CD4-positive, alpha-beta T cell treated with Interleukin-1 beta for 1 hour (primary cell): ENCODE results near the gene CIART.
"Not testable (repeated sequence)": the region's sequence is repeated elsewhere in the genome, so short reads cannot be mapped to it uniquely, and the experiment has no call there.

ENCODE experiments used
- DNase-seq, 2 donors: peaks; one replicate each; pipeline ENCODE4 v3.0.0-alpha.2; 2020 to 2022

Gene CIART

DNA sequence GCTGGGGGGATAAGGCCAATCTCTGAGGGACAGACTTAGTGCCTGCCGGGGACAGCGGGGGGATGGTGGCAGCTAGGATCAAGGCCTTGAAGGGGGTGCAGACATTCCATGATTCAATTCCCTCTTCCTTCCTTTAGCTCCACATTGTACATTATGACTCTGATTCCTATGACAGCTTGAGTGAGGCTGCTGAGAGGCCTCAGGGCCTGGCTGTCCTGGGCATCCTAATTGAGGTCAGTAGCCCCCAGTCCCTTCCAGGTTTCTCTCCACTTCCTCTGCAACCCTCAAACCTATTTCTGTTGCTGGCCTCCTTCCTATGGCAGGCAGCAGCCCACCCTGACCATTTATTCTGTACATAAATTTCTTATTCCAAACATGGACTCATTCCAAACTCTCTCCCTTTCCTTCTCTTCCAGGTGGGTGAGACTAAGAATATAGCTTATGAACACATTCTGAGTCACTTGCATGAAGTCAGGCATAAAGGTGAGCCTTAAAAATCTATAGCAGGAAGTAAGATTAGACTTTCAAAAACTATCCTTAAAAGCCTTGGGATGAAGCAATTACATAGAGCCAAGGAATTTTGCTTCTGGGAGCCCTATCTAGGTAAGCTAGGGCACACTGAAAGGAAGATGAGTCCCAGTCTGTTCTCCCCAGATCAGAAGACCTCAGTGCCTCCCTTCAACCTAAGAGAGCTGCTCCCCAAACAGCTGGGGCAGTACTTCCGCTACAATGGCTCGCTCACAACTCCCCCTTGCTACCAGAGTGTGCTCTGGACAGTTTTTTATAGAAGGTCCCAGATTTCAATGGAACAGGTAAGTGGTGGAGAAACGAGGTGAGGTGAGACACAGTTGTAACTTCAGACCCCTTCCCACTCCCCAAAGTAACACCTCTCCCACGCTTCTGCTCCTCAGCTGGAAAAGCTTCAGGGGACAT lies 19.7 kb upstream of the CIART start:
- DNase-seq = no peak

GRCh38 chr1:150263549-150263948 lies 18.8 kb upstream of the CIART start:
- DNase-seq = no peak

DNA sequence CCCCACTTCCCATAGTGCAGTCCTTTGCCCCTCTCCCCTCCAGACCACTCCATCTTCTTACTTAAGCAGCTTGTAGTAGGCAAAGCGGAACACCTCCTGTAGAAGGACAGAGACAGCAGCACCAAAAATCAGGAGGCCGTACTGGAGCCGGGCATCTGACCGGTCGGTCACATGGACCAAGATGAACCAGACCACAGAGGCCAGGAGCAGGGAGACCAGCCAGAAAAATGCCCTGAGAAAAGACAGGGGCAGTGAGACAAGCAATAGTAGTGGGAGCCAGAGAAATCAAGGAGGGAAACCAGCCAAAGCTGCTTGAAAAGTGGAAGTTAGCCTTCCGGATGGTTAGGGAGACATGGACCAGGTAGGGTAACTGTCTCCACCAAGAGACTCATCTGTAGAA lies 14.5 kb upstream of the CIART start:
- no peak for DNase-seq

DNA sequence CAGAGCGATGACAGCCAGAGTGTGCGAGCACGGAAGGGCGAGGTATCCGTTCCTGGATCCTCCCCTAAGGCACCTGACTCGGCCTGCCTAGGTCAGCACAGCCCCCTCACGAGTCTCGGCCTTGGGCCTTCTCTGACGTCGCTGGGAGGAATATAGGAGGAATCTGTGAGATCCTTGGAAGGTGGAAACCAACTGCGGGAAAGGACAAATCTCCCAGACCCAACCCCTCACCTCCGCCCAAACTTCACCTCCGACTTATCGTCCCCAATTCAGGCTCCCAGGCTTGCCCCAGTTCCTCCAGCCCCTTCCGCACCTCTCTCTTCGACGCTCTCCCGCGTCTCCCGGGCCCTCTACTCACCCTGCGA lies 14.0 kb upstream of the CIART start:
- peak; percentile 59 to 65 for DNase-seq

- DNase-seq = peak; percentile 94 to 95
Observed at GRCh38 chr1:150268705-150269403, 13.5 kb upstream of the CIART start, which contains the start of gene APH1A. Gene APH1A (minus strand): TSS chr1:150269016. CDS start chr1:150268810, 206 bp downstream.

DNA sequence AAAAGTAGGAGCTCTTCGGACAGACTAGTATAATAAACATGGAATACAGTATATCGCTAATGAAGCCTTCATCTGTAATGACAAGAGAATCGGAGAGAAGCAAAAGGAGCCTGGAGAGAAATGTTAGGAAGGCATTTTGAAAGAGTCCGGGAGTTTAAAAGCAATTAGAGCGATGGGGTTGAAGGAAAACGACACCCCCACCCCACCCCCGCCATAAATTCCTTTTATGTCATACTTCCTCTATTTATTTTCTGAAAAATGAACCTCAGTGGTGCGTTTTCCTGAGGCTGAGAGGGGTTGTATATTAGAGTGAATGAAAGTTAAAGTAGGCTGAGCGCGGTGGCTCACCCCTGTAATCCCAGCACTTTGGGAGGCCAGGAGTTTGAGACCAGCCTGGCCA lies 12.9 kb upstream of the CIART start:
- no peak for DNase-seq

GRCh38 chr1:150271291-150271959 lies 10.9 kb upstream of the CIART start:
- no peak for DNase-seq

DNA sequence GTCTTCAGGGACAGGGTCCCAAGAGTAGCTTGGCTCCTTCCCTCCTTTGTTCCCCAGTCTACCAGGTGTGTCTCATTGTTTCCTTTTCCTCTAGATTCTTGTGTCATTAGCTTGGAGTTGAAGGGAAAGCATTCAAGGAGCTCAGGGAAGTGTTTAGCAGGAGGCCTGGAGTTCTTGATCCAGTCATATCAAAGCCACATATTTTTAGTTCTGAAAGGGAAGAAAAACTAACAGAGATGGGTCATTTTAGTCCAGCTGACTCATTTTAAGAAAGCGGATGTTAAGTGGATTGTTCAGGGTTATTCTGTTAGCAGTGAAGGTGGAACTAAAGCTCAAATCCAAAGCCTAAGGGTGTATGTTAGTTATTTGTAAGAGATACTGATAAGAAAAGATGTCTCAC lies 9.0 kb upstream of the CIART start:
- DNase-seq = no peak

- DNase-seq = no peak
Observed at GRCh38 chr1:150280138-150280707, 2.1 kb upstream of the CIART start.

DNA sequence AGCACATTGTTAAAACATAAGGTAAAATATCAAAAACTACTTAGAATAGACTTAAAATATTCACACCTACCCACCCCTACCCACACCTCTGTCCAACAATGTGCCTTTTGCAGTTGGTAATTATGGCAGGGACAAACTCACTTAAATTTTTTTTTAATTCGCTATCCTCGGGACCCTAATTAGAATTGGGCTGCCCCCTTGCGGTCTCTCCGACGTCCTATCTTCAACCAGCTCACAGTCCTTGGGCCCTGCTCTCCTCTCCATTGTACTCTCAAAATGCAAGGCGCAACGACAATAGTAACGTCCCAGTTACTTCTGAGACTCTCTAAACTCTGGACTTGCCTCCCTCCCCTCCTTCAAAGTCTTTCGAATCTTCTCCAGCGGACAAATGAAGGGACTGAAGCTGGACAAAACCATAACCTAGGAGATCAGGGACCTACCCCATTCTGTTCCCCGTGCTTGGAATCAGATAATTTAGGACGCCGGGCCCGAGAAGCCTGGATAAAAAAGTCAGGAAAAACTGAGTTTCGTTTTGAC lies 1.1 kb upstream of the CIART start:
- DNase-seq = peak; percentile 71

DNA sequence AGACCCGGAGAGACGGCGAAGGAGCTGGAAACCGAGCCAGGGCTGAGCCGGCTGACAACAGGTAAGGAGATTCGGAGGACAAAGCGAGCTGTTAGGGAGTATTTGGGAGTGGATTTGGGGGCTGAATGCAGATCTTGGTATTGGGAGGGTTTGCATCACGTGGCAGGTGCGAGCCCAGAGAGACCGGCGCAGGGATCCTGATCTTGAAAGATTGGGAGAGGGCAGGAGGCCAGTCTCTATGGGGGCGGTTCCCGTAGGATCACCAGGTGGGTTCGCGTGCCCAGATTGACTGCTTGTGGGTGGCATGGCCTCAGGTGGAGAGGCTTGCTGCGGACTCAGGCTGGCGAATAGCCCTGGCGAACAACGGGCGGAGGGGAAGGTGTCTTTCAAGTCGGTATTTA lies 204 bp downstream of the CIART start:
- DNase-seq = no peak

GRCh38 chr1:150283260-150283659 lies 906 bp downstream of the CIART start:
- DNase-seq = no peak

GRCh38 chr1:150288382-150288781 lies 6.0 kb downstream of the CIART start:
- no peak for DNase-seq

DNA sequence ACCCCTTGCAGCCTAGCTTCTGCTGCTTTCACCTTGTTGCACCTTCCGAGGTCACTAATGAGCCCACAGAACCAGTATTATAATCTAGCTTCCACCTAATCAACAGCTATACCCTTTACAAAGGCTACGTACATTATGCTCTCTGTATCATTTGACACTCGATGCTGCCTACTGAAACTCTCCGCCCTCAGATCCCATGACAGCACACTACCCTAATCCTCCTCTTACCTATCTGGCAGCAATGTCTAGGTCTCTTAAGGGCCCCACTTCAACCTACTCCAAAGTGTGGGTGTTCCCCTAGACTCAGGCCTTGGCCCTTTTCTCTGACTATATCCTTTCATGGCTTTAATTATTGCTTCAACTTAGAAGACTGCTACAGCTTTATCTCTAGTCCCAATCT lies 6.5 kb downstream of the CIART start:
- DNase-seq = no peak

DNA sequence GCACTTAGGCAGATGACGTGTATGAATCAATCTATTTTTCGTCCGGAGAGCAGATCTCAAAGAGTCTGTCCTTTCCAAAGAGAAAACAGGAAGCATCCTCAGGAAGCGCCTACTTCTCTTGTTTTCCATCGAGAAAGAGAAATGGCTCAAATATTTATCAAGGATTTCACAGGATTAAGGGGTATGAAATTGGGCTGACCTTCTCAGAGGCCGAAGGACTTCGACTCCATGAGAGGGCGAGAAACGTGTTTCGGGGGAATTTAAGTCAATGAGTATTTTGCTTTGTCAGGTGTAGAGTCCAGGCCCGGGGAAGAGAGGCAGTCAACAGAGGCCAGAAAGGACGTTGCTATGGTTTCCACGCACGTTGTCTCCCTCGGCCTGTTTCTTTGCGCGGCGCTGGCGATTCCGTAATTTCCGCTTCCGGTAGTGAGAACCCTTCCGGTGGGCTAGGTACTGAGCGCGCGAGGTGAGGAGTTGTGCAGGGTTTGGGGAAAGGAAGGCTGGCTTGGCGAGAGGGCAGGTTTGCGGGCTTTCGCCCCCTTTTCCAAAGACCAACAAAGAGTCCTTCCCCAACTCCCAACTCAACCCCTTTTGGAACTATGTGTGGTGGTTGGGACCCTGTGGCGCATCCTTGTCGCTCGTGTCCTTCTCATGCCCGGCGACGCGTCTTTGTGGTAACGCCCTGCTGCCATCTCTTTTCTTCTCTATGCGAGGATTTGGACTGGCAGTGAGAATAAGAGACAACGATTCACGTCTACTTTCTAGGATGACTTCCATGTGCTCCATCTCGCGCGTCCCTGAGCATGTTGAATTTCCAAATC lies 11.3 kb downstream of the CIART start, which contains the start of gene MRPS21:
Gene MRPS21, plus strand, starts transcription at position 429 of the 821 bp plus-strand sequence. CDS start 506 bp downstream, outside the sequence.
- peak; percentile 93 for DNase-seq

DNA sequence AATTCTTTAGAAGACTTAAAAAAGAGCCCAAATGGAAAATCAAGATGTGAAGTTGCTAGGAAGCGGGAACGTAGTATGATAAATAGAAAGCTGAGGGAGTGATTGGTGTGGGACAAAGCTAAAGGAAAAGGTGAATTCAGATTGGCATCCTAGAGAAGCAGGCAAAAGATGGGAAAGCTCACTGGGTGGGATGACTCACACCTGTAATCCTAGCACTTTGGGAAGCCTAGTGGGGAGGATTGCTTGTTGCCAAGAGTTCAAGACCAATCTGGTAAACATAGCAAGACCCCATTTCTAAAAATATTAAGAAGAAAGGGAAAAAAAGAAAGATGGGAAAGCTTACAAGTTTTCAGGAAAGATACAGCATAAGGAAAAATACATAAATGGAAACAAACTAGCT lies 13.1 kb downstream of the CIART start:
- DNase-seq = no peak

- no peak for DNase-seq
Observed at GRCh38 chr1:150299716-150300115, 17.4 kb downstream of the CIART start.

DNA sequence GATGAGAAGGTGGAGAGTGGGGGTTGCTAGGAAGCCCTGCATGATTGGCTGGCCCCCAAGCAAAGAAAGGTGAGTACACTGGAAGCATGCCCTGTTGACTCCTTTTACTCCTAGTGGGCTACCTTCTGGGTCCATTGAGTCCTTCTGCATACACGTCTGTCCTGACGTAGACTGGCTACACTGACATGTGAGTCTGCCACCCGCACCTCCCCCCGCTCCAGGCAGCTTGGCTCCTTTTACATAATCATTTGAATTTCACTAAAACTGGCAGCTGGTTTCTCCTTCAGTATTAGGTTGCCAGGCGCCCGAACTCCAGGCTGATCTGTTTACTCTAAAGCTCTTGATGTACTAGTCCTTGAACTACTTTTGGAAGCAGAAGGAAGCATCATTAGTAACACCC lies 20.0 kb downstream of the CIART start:
- no peak for DNase-seq

- DNase-seq = no peak
Observed at GRCh38 chr1:150302902-150303301, 20.5 kb downstream of the CIART start.

DNA sequence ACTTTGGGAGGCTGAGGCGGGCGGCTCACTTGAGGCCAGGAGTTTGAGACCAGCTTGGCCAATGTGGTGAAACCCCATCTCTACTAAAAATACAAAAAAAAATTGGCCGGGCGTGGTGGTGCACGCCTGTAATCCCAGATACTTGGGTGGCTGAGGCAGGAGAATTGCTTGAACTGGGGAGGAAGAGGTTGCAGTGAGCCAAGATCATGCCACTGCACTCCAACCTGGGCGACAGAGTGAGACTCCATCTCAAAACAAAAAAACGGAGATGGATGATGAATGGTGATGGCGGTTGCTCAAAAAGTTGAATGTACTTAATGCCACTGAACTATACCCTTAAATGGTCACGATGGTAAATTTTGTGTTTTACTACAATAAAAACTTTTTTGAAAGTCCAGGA lies 26.2 kb downstream of the CIART start:
- DNase-seq = not testable (repeated sequence)

DNA sequence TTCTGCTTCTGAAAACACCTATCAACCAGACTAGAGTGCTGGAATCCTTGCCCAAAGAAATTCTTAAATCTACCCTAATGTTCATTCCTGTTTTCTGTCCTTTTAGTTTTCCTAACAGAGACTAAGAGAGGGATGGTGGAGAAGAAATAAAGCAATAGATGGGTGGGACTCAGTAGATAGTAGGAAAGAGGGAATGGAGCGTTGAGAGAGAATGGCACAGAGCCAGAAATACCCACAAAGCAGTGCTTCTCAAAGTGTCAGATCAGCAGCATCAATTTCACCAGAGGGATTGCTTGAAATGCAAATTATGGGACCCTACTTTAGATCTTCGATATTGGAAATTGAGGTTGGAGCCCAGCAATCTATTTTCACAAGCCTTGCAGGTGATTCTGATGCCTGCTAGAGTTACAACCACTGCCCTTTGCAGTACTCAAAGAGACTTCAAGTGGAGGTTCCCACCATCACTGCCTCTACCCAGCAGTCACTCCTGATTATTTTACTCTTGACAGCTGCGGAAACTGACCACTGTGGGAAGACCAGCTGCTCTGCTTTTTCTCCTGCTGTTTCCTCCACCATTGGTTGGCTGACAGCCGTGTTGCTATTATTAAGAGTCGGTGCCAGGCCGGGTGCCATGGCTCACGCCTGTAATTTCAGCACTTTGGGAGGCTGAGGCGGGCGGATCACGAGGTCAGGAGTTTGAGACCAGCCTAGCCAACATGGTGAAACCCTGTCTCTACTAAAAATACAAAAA lies 27.6 kb downstream of the CIART start:
- no peak for DNase-seq
